Mammary epithelial cell (primary cell): Measurements from ENCODE around the gene FAM53A.

Source experiments
- EZH2 ChIP-seq: IDR thresholded peaks from 2 replicates; pipeline ENCODE4 v1.6.1; 2012; ENCODE audit warnings: low read length, inconsistent platforms, borderline replicate concordance
- TF ChIP-seq, protein P1 (sequence below), 2 donors: IDR thresholded peaks in 1 of 2; conservative IDR thresholded peaks in 1 of 2; 2 replicates each; pipeline ENCODE4 v1.5.1; 2011 to 2012; ENCODE audit warnings: inconsistent platforms in 2 of 2, low read length in 2 of 2, mild to moderate bottlenecking in 2 of 2, control low read depth in 1 of 2, low read depth in 1 of 2; ENCODE audit not compliant: insufficient read depth in 1 of 2; ENCODE audit errors: extremely low read depth in 1 of 2

DNA sequence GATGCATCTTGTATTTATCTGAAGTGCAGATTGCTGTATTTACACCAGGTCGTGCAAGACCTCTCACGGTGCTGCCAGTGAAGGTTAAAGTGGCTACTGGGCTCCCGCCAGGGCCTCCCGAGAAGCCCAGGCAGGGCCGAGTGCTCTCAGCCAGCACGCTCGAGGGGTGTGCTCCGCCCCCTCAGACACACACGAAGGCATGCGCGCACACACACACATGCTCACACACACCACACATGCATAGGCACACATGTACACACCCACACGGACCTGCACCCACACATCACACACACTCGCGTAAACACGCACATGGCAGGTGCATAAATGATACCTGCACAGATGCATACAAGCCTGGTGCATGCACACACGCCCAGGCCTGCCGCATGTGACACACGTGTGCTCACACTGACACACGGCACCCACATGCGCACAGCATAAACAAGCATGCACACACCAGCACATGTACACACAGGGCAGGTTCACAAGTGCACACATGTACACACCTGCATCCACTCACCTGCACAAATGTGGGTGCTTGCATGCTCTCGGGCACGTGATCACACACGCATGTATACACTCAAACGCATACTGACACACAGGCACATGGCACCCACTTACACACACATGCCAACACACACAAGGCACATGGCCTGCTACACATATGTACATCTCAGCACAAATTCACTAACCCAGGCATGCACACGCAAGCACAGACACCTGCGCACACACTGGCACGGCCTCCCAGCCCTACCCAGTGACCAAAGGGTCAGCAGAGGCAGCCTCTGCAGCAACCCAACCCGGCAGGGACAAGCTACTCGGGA, 71.6 kb downstream of the FAM53A start:
- TF ChIP-seq, protein P1, sequence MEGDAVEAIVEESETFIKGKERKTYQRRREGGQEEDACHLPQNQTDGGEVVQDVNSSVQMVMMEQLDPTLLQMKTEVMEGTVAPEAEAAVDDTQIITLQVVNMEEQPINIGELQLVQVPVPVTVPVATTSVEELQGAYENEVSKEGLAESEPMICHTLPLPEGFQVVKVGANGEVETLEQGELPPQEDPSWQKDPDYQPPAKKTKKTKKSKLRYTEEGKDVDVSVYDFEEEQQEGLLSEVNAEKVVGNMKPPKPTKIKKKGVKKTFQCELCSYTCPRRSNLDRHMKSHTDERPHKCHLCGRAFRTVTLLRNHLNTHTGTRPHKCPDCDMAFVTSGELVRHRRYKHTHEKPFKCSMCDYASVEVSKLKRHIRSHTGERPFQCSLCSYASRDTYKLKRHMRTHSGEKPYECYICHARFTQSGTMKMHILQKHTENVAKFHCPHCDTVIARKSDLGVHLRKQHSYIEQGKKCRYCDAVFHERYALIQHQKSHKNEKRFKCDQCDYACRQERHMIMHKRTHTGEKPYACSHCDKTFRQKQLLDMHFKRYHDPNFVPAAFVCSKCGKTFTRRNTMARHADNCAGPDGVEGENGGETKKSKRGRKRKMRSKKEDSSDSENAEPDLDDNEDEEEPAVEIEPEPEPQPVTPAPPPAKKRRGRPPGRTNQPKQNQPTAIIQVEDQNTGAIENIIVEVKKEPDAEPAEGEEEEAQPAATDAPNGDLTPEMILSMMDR (conservative IDR thresholded peaks at IDR 0.05 in 1 of 2, IDR thresholded peaks at IDR 0.05 in 1 of 2; ENCODE audit: extremely low read depth in 1 of 2, insufficient read depth in 1 of 2, low read depth in 1 of 2, low read length in 2 of 2), result no peak
- TF ChIP-seq EZH2, result no peak
